Astrocyte of the hippocampus (primary cell): ENCODE results near the gene CACNB4.

Experiments
- DNase-seq: peaks from one replicate; pipeline ENCODE4 v3.0.0; 2011; ENCODE audit warnings: low read depth, low spot score

The CACNB4 gene

DNA sequence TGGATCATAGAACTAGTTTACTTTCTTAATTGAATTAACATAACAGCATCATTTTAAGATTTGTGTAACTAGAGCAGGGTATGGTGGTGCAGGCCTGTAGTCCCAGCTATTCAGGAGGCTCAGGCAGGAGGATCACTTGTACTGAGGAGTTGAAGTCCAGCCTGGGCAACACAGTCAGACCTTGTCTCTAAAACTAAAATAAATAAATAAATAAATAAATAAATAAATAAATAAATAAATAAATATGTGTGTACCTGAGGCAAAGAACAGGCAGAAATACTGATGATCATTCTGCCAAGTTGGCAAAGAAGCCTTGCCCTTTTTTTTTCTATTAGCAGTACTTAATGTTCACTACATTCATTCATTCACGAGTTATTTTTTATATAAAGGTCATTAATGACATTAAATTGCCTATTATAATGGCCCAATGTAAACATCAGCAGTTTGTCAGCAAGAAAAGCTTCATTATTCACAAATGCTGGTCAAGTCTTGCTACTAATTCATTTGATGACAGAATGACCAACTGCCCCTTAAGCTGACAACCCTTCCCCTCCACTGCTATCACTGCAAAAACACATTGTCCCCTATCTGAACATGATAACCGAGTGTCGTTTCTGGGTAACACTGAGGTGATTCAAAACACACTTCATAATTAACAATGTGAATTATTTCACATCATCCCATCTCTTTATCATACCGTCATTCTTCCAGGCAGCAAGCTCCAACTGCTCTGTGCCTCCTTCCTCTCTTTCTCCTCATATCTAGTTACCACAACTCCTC, 309.6 kb downstream of the CACNB4 start:
- DNase-seq: no peak

DNA sequence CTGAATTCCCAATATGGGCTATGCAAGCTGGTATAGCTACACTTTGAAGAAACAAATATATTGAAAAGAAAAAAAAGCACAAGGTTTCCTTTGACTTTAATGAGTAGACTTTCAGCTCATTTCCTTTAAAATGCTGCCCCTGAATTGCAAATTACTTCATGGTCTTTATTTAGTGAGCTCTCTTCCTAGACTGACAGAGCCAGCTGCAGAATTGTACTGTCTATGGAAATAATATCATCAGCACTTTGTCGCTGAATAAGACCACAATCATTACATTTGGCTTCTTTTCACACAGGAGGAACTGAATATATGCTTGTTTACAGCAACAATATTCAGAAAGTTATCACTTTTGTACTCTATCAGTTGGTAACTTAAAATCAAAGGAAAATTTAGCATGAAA, 312.4 kb downstream of the CACNB4 start:
- DNase-seq: no peak

DNA sequence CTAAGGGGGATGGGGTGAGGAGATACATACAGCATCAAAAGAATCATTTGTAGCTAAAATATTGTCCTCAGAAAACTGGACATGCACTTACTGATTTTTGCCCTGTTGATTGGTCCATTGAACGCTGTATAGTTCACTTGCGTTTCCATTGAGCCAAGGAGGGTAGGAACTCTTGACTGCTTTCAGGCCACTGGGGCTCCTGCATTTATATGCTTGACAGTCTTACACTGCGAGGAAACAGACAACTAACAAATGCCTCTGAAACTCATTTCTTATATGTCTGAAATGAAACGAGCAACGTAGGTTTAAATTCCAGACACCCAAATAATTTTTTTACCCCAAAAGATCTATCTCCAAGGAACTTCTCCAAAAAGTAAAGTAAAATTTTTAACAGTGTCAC, 312.8 kb downstream of the CACNB4 start:
- no peak for DNase-seq

DNA sequence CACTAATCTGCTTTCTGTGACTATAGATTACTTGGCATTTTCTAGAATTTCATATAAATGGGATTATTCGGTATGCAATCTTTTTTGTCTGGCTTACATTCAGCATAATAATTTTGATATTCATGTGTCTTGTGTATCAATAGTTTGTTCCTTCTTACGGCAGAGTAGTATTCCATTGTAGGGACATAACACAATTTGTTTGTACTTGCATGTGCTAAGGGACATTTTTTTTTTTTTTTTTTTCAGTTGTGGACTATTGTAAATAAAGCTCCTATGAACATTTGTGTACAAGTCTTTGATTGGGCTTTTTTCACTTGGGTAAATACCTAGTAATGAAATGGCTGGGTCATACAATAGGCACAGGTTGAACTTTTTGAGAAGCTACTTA, 315.7 kb downstream of the CACNB4 start:
- DNase-seq: no peak
